NB4 (cell line): ENCODE data around the gene CDHR2.

Experiments used
- CTCF ChIP-seq: IDR thresholded peaks from one replicate; pipeline ENCODE4 v1.5.1; 2012; ENCODE audit warnings: low read depth, low read length
- MAX ChIP-seq: IDR thresholded peaks from 2 replicates; pipeline ENCODE4 v1.6.1; 2011; ENCODE audit warnings: low read depth, low read length
- POLR2A ChIP-seq: IDR thresholded peaks from 2 replicates; pipeline ENCODE4 v1.6.1; 2011; ENCODE audit warnings: mild to moderate bottlenecking; ENCODE audit not compliant: insufficient read length; ENCODE audit errors: extremely low read depth

- no peak for TF ChIP-seq CTCF
- TF ChIP-seq POLR2A: no peak
- TF ChIP-seq MAX: no peak
Observed at GRCh38 chr5:176610435-176610773, 61.3 kb downstream of the CDHR2 start.
